Vagina (tissue), 2 donors: ENCODE data around the gene AMIGO1. TPM values are rescaled to one million over a fixed set of nuclear protein-coding genes. Genes with fewer than 3 reads are reported as not detected.
A peak's percentile ranks its signal among the peaks of the same experiment; 100 is the strongest.

ENCODE experiments used
- DNase-seq, 2 donors: peaks; one replicate each; pipeline ENCODE4 v3.0.0-alpha.2; 2017; ENCODE audit errors: extremely low spot score in 2 of 2
- H3K27ac ChIP-seq: fragments of 200-600 bp; sonication (generic); one replicate; pipeline ENCODE4 v1.5.1; 2019
- H3K27me3 ChIP-seq: fragments of 200-600 bp; sonication (generic); one replicate; pipeline ENCODE4 v1.5.1; 2019
- H3K36me3 ChIP-seq, 2 donors: fragments of 200-600 bp; sonication (generic); one replicate each; pipeline ENCODE4 v1.5.1; 2017 to 2019
- H3K4me1 ChIP-seq: fragments of 200-600 bp; sonication (generic); one replicate; pipeline ENCODE4 v1.5.1; 2019
- H3K4me3 ChIP-seq, 2 donors: fragments of 200-600 bp; sonication (generic); 1 replicate in 1 of 2; 2 replicates in 1 of 2; pipeline ENCODE4 v1.5.1; 2016 to 2019
- H3K9me3 ChIP-seq: fragments of 200-600 bp; sonication (generic); one replicate; pipeline ENCODE4 v1.5.1; 2019
- POLR2A ChIP-seq, 2 donors: fragments of 450-650 bp; IDR thresholded peaks; one replicate each; pipeline ENCODE4 v1.6.1; 2017; ENCODE audit warnings: antibody characterized with exemption in 2 of 2, mild to moderate bottlenecking in 2 of 2, moderate library complexity in 2 of 2
- POLR2AphosphoS5 ChIP-seq, 2 donors: sonication (generic); formaldehyde crosslinking; IDR thresholded peaks; one replicate each; pipeline ENCODE4 v1.9.0; 2017; ENCODE audit warnings: antibody characterized with exemption in 2 of 2, mild to moderate bottlenecking in 2 of 2, low read depth in 1 of 2; ENCODE audit not compliant: insufficient read depth in 1 of 2
- intact Hi-C: fragments of 100-400 bp; cut with DNase I; formaldehyde crosslinking; loops from one replicate; pipeline ENCODE4 v1.15.1; 2023
- total RNA-seq: library from RNA; depleted of rRNA; stranded (reverse); fragments of >200 nt; gene quantifications from one replicate; pipeline ENCODE4 v1.2.3, GENCODE V29; 2016
- TF ChIP-seq, protein P1 (sequence below), 3 experiments: fragments of 450-650 bp in 2 of 3; fragments of 200-600 bp in 1 of 3; sonication (generic) in 1 of 3; IDR thresholded peaks; one replicate each; pipeline ENCODE4 v1.5.1; 2017 to 2019; ENCODE audit warnings: antibody characterized with exemption in 3 of 3, mild to moderate bottlenecking in 2 of 3, moderate library complexity in 2 of 3

AMIGO1 gene, protein sequence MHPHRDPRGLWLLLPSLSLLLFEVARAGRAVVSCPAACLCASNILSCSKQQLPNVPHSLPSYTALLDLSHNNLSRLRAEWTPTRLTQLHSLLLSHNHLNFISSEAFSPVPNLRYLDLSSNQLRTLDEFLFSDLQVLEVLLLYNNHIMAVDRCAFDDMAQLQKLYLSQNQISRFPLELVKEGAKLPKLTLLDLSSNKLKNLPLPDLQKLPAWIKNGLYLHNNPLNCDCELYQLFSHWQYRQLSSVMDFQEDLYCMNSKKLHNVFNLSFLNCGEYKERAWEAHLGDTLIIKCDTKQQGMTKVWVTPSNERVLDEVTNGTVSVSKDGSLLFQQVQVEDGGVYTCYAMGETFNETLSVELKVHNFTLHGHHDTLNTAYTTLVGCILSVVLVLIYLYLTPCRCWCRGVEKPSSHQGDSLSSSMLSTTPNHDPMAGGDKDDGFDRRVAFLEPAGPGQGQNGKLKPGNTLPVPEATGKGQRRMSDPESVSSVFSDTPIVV
- total RNA-seq = 6.4 TPM

- intact Hi-C loops = no loop called here
- Histone ChIP-seq H3K9me3 (no peaks in the 10 kb centered on the region), H3K36me3 (no peaks in the 10 kb centered on the region), H3K4me1 (peaks cover 19% of the 10 kb centered on the region), H3K4me3 (peak within 1 kb of the TSS; percentile 77 to 87), H3K27me3 (no peaks in the 10 kb centered on the region), H3K27ac (peak within 1 kb of the TSS; percentile 70)
- TF ChIP-seq POLR2AphosphoS5 (IDR thresholded peaks at IDR 0.05; ENCODE audit: insufficient read depth in 1 of 2, low read depth in 1 of 2) (no peak), POLR2A (IDR thresholded peaks at IDR 0.05) (no peak)
- TF ChIP-seq, protein P1, sequence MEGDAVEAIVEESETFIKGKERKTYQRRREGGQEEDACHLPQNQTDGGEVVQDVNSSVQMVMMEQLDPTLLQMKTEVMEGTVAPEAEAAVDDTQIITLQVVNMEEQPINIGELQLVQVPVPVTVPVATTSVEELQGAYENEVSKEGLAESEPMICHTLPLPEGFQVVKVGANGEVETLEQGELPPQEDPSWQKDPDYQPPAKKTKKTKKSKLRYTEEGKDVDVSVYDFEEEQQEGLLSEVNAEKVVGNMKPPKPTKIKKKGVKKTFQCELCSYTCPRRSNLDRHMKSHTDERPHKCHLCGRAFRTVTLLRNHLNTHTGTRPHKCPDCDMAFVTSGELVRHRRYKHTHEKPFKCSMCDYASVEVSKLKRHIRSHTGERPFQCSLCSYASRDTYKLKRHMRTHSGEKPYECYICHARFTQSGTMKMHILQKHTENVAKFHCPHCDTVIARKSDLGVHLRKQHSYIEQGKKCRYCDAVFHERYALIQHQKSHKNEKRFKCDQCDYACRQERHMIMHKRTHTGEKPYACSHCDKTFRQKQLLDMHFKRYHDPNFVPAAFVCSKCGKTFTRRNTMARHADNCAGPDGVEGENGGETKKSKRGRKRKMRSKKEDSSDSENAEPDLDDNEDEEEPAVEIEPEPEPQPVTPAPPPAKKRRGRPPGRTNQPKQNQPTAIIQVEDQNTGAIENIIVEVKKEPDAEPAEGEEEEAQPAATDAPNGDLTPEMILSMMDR (IDR thresholded peaks at IDR 0.05) = no peak
- DNase-seq = no peak
These were observed at the start of gene AMIGO1 for GRCh38 chr1:109509176-109510134. TSS of gene AMIGO1 (minus strand) at chr1:109509727. CDS start at chr1:109508912, 815 bp downstream.

- DNase-seq = no peak
These were observed 48.0 kb upstream of the AMIGO1 start for GRCh38 chr1:109557520-109557919.

DNA sequence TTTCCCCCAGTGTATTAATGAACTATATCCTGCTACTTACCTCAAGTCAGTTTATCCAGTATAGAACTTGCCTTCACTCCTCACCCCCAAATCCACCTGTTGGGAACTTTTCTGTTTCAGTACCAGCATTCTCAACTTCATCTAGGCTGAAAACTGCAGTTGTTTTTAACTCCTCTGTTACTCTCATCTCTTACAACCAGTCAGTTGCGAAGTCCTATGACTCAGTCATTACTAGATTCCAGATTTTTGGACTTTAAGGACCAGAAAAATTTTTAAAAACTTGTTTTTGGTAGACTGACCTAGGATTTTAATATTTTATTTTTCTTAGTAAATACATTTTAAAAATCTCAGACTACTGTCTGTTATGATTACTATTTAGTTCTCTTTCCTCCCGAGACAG, 47.0 kb upstream of the AMIGO1 start:
- no peaks in the 10 kb centered on the region for H3K36me3 ChIP-seq
- no peak for TF ChIP-seq POLR2AphosphoS5 (IDR thresholded peaks at IDR 0.05; ENCODE audit: insufficient read depth in 1 of 2, low read depth in 1 of 2)
- TF ChIP-seq, protein P1 (IDR thresholded peaks at IDR 0.05) = no peak
- TF ChIP-seq POLR2A (IDR thresholded peaks at IDR 0.05) = no peak
- no peak overlapping the region for H3K27ac ChIP-seq
- no peak overlapping the region for H3K4me3 ChIP-seq
- intact Hi-C loops = no loop called here
- no peaks in the 10 kb centered on the region for H3K9me3 ChIP-seq
- DNase-seq = no peak
- H3K4me1 ChIP-seq = peaks cover 66% of the 10 kb centered on the region
- H3K27me3 ChIP-seq = no peaks in the 10 kb centered on the region

More at GRCh38 chr1:109557520-109557919, 48.0 kb upstream of the AMIGO1 start:
- H3K4me1 ChIP-seq = peaks cover 66% of the 10 kb centered on the region
- no peaks in the 10 kb centered on the region for H3K27me3 ChIP-seq
- no peak overlapping the region for H3K4me3 ChIP-seq
- TF ChIP-seq, protein P1 (IDR thresholded peaks at IDR 0.05) = no peak
- TF ChIP-seq POLR2AphosphoS5 (IDR thresholded peaks at IDR 0.05; ENCODE audit: insufficient read depth in 1 of 2, low read depth in 1 of 2) (no peak), POLR2A (IDR thresholded peaks at IDR 0.05) (no peak)
- H3K27ac ChIP-seq = no peak overlapping the region
- no peaks in the 10 kb centered on the region for H3K9me3 ChIP-seq
- H3K36me3 ChIP-seq = no peaks in the 10 kb centered on the region
- intact Hi-C loops = no loop called here

- Histone ChIP-seq H3K4me3 (peak within 1 kb of the TSS; percentile 90 to 99), H3K36me3 (no peaks in the 10 kb centered on the region), H3K9me3 (no peaks in the 10 kb centered on the region), H3K4me1 (peaks cover 55% of the 10 kb centered on the region), H3K27me3 (no peaks in the 10 kb centered on the region), H3K27ac (peak within 1 kb of the TSS; percentile 96)
- TF ChIP-seq POLR2A (IDR thresholded peaks at IDR 0.05) = peak in 1 of 2 donors; percentile 92
- TF ChIP-seq, protein P1 (IDR thresholded peaks at IDR 0.05) = no peak
- TF ChIP-seq POLR2AphosphoS5 (IDR thresholded peaks at IDR 0.05; ENCODE audit: insufficient read depth in 1 of 2, low read depth in 1 of 2) = peak; percentile 99
- DNase-seq = peak in 1 of 2 donors; percentile 97
- intact Hi-C loops = loop anchor here (2.0 to 10.0 kb wide), 5 partner anchors 76 to 439 kb away; no protein-coding TSS in a partner anchor
These were observed 39.1 kb upstream of the AMIGO1 start, which contains the start of gene GNAI3 for GRCh38 chr1:109548321-109549267. TSS of gene GNAI3 (plus strand) at chr1:109548615. CDS start at chr1:109548721, 106 bp downstream.
